Uterus (tissue), 4 donors: ENCODE data around the gene HMSD. TPM values are rescaled to one million over a fixed set of nuclear protein-coding genes. Genes with fewer than 3 reads are reported as not detected.
A peak's percentile ranks its signal among the peaks of the same experiment; 100 is the strongest.

Experiments used
- DNase-seq, 2 donors: peaks; one replicate each; pipeline ENCODE4 v3.0.0-alpha.2; 2019 to 2020
- H3K27ac ChIP-seq, 2 donors: fragments of 200-600 bp; sonication (generic); 1 replicate in 1 of 2; 2 replicates in 1 of 2; pipeline ENCODE4 v1.5.1; 2016 to 2018
- H3K27me3 ChIP-seq, 2 donors: fragments of 200-600 bp; sonication (generic); one replicate each; pipeline ENCODE4 v1.5.1; 2018 to 2019; ENCODE audit warnings: control low read depth in 1 of 2
- H3K36me3 ChIP-seq, 2 donors: fragments of 200-600 bp; sonication (generic); one replicate each; pipeline ENCODE4 v1.5.1; 2019; ENCODE audit warnings: control low read depth in 1 of 2
- H3K4me1 ChIP-seq, 2 donors: fragments of 200-600 bp; sonication (generic); one replicate each; pipeline ENCODE4 v1.5.1; 2018 to 2019; ENCODE audit warnings: control low read depth in 1 of 2
- H3K4me3 ChIP-seq, 2 donors: fragments of 200-600 bp; sonication (generic); 1 replicate in 1 of 2; 2 replicates in 1 of 2; pipeline ENCODE4 v1.5.1; 2018 to 2019; ENCODE audit warnings: mild to moderate bottlenecking in 1 of 2
- H3K9me3 ChIP-seq, 2 donors: fragments of 200-600 bp; sonication (generic); one replicate each; pipeline ENCODE4 v1.5.1; 2019; ENCODE audit warnings: control low read depth in 1 of 2
- CTCF ChIP-seq, 4 experiments: fragments of 200-600 bp in 2 of 4; fragments of 450-650 bp in 2 of 4; sonication (generic) in 2 of 4; IDR thresholded peaks; one replicate each; pipeline ENCODE4 v1.5.1; 2016 to 2019; ENCODE audit warnings: antibody characterized with exemption in 4 of 4, mild to moderate bottlenecking in 2 of 4, moderate library complexity in 1 of 4
- POLR2A ChIP-seq, 2 donors: fragments of 450-650 bp; IDR thresholded peaks; one replicate each; pipeline ENCODE4 v1.6.1; 2016; ENCODE audit warnings: antibody characterized with exemption in 2 of 2, mild to moderate bottlenecking in 1 of 2, moderate library complexity in 1 of 2
- intact Hi-C: fragments of 100-400 bp; cut with DNase I; formaldehyde crosslinking; loops from one replicate; pipeline ENCODE4 v1.15.1; 2023; ENCODE audit warnings: low total_unique reads
- total RNA-seq, 4 donors: library from RNA; depleted of rRNA in 3 of 4; stranded (reverse); fragments of >200 nt in 3 of 4; gene quantifications; one replicate each; pipeline versions ENCODE4 v1.1.0 to v1.2.4, GENCODE V29; 2014 to 2023
- donor health status: DM: yes; HTN: yes; CAD: no.

The HMSD gene
- total RNA-seq, 4 donors from 2014 or later, result 0.28 TPM; not detected in 3

- Histone ChIP-seq H3K9me3 (no peaks in the 10 kb centered on the region), H3K27ac (no peak overlapping the region), H3K4me1 (no peaks in the 10 kb centered on the region), H3K27me3 (no peaks in the 10 kb centered on the region), H3K4me3 (no peak overlapping the region), H3K36me3 (no peaks in the 10 kb centered on the region)
- intact Hi-C loops, result no loop called here
- TF ChIP-seq CTCF (IDR thresholded peaks at IDR 0.05), result peak; percentile 49 to 71 (median 56)
- TF ChIP-seq POLR2A (IDR thresholded peaks at IDR 0.05), result no peak
- DNase-seq, result peak in 1 of 2 donors; percentile 32
Observed at GRCh38 chr18:63994783-63995399, 45.8 kb downstream of the HMSD start.

- TF ChIP-seq POLR2A (IDR thresholded peaks at IDR 0.05) (no peak), CTCF (IDR thresholded peaks at IDR 0.05) (no peak)
- no peak for DNase-seq
- intact Hi-C loops, result no loop called here
- no peaks in the 10 kb centered on the region for H3K4me1 ChIP-seq
- no peaks in the 10 kb centered on the region for H3K9me3 ChIP-seq
- H3K27me3 ChIP-seq, result no peaks in the 10 kb centered on the region
- H3K27ac ChIP-seq, result no peak overlapping the region
- H3K36me3 ChIP-seq, result no peaks in the 10 kb centered on the region
- H3K4me3 ChIP-seq, result no peak overlapping the region
Observed at GRCh38 chr18:63997041-63997440, 47.9 kb downstream of the HMSD start.

- Histone ChIP-seq H3K9me3 (no peaks in the 10 kb centered on the region), H3K4me1 (no peaks in the 10 kb centered on the region), H3K4me3 (no peak overlapping the region), H3K36me3 (no peaks in the 10 kb centered on the region), H3K27ac (no peak overlapping the region), H3K27me3 (no peaks in the 10 kb centered on the region)
- TF ChIP-seq CTCF (IDR thresholded peaks at IDR 0.05) (no peak), POLR2A (IDR thresholded peaks at IDR 0.05) (no peak)
- DNase-seq, result no peak
- intact Hi-C loops, result no loop called here
Observed at GRCh38 chr18:63997606-63998005, 48.5 kb downstream of the HMSD start.

GRCh38 chr18:63999871-64000270 is 50.8 kb downstream of the HMSD start:
- DNase-seq, result no peak
- TF ChIP-seq CTCF (IDR thresholded peaks at IDR 0.05) (no peak), POLR2A (IDR thresholded peaks at IDR 0.05) (no peak)
- intact Hi-C loops, result no loop called here
- H3K27me3 ChIP-seq, result no peaks in the 10 kb centered on the region
- H3K4me1 ChIP-seq, result no peaks in the 10 kb centered on the region
- no peaks in the 10 kb centered on the region for H3K9me3 ChIP-seq
- no peaks in the 10 kb centered on the region for H3K36me3 ChIP-seq
- no peak overlapping the region for H3K4me3 ChIP-seq
- no peak overlapping the region for H3K27ac ChIP-seq

- Histone ChIP-seq H3K27me3 (no peaks in the 10 kb centered on the region), H3K27ac (no peak overlapping the region), H3K9me3 (no peaks in the 10 kb centered on the region), H3K4me3 (no peak overlapping the region), H3K36me3 (no peaks in the 10 kb centered on the region), H3K4me1 (no peaks in the 10 kb centered on the region)
- intact Hi-C loops, result no loop called here
- DNase-seq, result no peak
- TF ChIP-seq POLR2A (IDR thresholded peaks at IDR 0.05), result no peak
Observed at GRCh38 chr18:64002581-64002980, 53.5 kb downstream of the HMSD start.

- intact Hi-C loops, result no loop called here
- no peak for DNase-seq
- Histone ChIP-seq H3K9me3 (no peaks in the 10 kb centered on the region), H3K27ac (no peak overlapping the region), H3K27me3 (no peaks in the 10 kb centered on the region), H3K4me3 (no peak overlapping the region), H3K4me1 (no peaks in the 10 kb centered on the region), H3K36me3 (no peaks in the 10 kb centered on the region)
- TF ChIP-seq CTCF (IDR thresholded peaks at IDR 0.05) (no peak), POLR2A (IDR thresholded peaks at IDR 0.05) (no peak)
Observed at GRCh38 chr18:64009305-64009704, 60.2 kb downstream of the HMSD start.
